HFF-Myc (cell line): ENCODE data around the gene DOC2A.

Experiments used
- DNase-seq: peaks from one replicate; pipeline ENCODE4 v3.0.0-alpha.2; 2011; ENCODE audit warnings: low read depth; ENCODE audit errors: extremely low read depth
- H3K4me3 ChIP-seq: replicated peaks from 2 replicates; pipeline ENCODE4 v1.5.1; 2011; ENCODE audit warnings: low read depth, mild to moderate bottlenecking, control low read depth, low read length
- TF ChIP-seq, protein P1 (sequence below): IDR thresholded peaks from 2 replicates; pipeline ENCODE4 v1.5.1; 2012; ENCODE audit warnings: mild to moderate bottlenecking, low read depth, low read length, control low read depth; ENCODE audit errors: missing control alignments

DOC2A gene

DNA sequence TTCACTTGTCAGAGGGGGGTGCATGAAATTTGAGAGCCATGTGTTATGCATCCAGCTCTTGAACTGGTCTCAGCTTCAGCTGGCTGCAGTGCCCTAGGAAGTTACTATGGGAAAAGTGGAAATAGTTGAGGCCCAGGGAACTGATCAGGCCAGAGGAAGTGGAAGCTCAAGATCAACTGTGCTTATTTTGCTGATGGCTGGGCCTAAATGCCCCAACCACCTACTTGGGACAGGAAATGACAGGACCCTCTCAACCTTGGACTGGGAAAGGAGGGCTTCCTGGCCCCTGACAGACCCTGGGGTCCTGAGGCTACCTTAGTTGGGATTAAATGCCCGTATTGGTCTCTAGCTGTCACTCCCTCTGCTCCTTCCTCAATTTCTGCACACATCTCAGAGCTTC lies 38.3 kb downstream of the DOC2A start:
- TF ChIP-seq, protein P1, sequence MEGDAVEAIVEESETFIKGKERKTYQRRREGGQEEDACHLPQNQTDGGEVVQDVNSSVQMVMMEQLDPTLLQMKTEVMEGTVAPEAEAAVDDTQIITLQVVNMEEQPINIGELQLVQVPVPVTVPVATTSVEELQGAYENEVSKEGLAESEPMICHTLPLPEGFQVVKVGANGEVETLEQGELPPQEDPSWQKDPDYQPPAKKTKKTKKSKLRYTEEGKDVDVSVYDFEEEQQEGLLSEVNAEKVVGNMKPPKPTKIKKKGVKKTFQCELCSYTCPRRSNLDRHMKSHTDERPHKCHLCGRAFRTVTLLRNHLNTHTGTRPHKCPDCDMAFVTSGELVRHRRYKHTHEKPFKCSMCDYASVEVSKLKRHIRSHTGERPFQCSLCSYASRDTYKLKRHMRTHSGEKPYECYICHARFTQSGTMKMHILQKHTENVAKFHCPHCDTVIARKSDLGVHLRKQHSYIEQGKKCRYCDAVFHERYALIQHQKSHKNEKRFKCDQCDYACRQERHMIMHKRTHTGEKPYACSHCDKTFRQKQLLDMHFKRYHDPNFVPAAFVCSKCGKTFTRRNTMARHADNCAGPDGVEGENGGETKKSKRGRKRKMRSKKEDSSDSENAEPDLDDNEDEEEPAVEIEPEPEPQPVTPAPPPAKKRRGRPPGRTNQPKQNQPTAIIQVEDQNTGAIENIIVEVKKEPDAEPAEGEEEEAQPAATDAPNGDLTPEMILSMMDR, result no peak
- no peak for DNase-seq
- H3K4me3 ChIP-seq, result no peak overlapping the region

DNA sequence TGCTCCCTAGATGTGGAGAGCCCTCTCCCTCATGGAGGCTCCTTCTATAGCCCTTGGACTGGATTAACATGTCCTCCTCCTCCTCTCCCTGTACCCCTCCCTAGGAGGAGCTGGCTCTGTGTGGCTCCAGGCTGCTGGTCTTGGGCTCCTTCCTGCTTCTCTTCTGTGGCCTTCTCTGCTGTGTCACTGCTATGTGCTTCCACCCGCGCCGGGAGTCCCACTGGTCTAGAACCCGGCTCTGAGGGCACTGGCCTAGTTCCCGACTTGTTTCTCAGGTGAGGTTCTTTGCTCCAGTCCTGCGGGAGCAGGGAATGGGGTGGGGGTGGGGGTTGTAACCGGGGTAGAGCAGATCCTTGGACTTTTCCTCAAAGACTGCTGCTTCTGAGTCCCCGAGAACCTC lies 39.5 kb downstream of the DOC2A start:
- TF ChIP-seq, protein P1, result no peak
- no peak overlapping the region for H3K4me3 ChIP-seq
- DNase-seq, result no peak

DNA sequence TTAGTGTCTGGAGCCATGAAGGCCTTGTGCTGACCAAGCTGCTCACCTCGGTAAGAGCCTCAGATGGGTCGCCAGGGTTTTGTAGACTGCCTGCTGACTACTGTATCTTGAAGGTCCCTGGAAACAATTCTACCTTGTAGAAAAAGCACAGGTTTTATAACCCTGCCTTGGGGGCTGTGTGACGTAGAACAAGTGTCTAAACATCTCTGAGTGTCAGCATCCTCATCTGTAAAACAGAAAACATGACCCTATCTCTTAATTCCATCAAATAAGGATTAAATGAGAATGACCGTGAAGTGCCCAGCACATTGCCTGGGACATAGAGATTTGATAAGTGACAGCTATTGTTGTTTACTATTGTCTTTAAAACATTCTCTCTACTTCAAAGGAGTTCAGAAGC lies 42.6 kb downstream of the DOC2A start:
- DNase-seq, result no peak
- no peak overlapping the region for H3K4me3 ChIP-seq
- TF ChIP-seq, protein P1, result no peak

DNA sequence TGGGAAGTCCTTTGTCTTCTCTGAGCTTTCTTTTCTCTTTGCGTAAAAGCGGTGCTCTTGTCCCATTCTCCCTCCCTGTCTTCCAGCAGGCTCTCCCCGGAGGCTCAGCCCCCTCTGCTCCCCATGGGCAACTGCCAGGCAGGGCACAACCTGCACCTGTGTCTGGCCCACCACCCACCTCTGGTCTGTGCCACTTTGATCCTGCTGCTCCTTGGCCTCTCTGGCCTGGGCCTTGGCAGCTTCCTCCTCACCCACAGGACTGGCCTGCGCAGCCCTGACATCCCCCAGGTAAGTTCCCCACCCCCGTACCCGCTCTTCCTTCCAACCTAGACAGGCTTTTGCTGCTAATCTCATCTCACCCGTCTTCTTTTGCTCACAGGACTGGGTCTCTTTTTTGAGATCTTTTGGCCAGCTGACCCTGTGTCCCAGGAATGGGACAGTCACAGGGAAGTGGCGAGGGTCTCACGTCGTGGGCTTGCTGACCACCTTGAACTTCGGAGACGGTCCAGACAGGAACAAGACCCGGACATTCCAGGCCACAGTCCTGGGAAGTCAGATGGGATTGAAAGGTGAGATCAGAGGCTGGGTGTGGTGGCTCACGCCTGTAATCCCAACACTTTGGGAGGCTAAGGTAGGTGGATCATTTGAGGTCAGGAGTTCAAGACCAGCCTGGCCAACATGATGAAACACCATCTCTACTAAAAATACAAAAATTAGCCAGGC lies 47.6 kb downstream of the DOC2A start:
- no peak for DNase-seq
- TF ChIP-seq, protein P1, result no peak
- peak overlapping the region; percentile 63 for H3K4me3 ChIP-seq

DNA sequence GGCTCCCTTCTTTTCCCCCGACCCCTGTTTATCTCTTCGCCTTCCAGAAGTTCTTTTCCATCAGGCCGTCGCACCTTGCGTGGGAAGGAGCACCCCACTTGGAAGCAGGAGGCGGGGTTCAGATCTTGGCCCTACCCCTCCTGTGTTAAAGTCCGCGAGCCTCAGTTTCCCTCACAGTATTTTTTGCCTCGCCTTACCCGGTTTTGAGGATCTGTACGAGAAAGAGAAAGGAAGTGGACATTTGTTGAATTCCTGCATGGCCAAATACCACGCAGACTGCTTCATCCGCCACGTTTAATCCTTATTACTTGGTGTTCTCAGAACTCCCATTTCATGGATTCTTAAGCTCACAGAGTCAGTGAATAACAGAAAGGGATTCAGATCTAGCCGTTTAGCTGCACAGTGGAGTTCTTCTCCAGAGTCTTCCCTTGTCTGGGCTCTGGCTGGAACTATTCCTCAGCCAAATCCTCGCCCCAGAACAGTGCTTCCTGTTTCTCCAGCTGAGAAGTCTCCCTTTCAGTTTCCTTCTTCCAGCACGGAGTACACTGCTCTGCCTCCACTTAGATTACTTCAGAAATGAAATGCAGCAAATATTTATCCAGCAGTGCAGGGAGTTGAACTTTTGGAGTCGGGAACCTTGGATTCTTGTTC lies 48.4 kb downstream of the DOC2A start:
- TF ChIP-seq, protein P1, result no peak
- no peak for DNase-seq
- peak overlapping the region; percentile 63 for H3K4me3 ChIP-seq

DNA sequence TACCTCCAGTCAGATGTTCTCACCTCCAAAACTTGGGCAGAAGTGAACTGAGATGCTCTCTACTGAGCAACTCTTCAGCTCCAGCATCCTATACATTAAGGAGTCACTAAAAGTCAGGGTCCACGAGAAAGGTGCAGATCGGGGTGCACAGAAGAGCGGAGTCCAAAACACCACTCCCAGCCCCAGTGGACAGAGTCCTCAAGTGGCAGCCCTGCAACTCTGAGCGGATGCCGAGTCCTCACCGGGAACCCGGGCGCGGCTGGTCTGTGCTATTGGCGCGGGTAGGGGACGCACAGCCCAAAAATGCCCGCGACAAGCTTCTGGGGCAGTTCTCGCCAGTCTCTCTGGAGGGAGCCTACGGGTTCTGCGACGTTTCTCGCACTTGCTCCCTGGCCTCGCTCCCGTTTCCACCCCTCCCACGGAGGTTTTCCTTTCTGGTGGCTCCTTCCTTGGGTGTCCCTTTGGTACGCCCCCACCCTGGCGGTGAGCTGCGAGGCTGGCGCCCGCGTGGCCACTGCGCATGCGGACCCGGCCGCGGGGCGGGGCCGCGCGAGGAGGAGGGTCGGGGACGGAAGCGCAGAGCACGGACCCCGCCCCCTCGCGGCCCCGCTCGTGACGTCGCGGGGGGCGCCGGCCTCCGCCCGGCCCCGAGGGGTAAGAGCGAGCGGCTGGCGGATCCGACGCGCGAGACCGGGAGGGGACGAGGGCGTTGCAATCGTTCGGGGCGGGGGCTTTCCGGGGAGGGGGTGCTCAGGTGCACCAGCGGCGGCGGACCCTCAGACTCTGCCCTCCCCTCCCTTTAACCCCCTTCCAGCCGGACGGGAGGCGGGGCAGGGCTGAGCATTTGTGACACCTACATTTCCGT lies 49.1 kb downstream of the DOC2A start, which contains the start of gene TMEM219:
TMEM219 (plus strand) TSS at position 601 of the 865 bp plus-strand sequence. CDS start 1,065 bp downstream, outside the sequence.
- DNase-seq, result peak; percentile 35
- TF ChIP-seq, protein P1, result peak; percentile 27
- peak within 1 kb of the TSS; percentile 63 for H3K4me3 ChIP-seq
